Activated CD8-positive, alpha-beta memory T cell treated with anti-CD3 and anti-CD28 coated beads for 36 hours (primary cell): ENCODE results near the gene RSL24D1. TPM values are rescaled to one million over a fixed set of nuclear protein-coding genes. Genes with fewer than 3 reads are reported as not detected.
"Not testable (repeated sequence)": the region's sequence is repeated elsewhere in the genome, so short reads cannot be mapped to it uniquely, and the experiment has no call there.

ENCODE experiments used
- CTCF ChIA-PET: fragments of 350-600 bp; sonication (Branson Sonifier 250); formaldehyde crosslinking; loops from one replicate; lab custom pipeline; 2021; ENCODE audit warnings: antibody characterized with exemption; lab: Charles Lee
- POLR2A ChIA-PET: fragments of 350-600 bp; sonication (Branson Sonifier 250); formaldehyde crosslinking; loops from one replicate; lab custom pipeline; 2021; ENCODE audit warnings: antibody characterized with exemption; lab: Charles Lee
- total RNA-seq, 2 experiments: library from RNA; stranded (reverse); gene quantifications; one replicate each; pipeline ENCODE4 v1.2.3, GENCODE V29; 2021

Gene RSL24D1
- total RNA-seq, 2 experiments from 2014 or later: 180 to 190 TPM

DNA sequence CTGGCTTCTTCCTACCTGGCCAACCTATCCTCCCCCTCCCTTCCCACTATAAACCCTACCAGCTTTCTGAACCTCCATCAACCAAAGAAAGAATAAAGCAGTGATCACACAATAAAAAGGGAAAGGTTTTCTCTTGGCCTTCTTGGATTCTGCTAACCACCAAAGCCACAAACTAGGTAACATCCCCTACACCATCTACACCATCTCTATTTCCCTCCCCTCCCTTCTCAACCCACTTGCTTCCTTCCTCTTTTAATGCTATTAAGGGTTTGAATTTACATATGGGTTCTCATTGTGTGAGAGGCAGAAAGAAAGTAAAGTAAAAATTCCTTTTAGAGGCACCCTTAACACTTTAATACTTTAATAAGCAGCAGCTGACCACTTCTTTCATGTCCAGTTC, 25.8 kb upstream of the RSL24D1 start:
- POLR2A ChIA-PET: interaction anchor here (0.7 to 2.0 kb wide), 3 partner anchors 29 to 54 kb away, joined by 3 to 6 read pairs (median 4); no protein-coding TSS in a partner anchor

DNA sequence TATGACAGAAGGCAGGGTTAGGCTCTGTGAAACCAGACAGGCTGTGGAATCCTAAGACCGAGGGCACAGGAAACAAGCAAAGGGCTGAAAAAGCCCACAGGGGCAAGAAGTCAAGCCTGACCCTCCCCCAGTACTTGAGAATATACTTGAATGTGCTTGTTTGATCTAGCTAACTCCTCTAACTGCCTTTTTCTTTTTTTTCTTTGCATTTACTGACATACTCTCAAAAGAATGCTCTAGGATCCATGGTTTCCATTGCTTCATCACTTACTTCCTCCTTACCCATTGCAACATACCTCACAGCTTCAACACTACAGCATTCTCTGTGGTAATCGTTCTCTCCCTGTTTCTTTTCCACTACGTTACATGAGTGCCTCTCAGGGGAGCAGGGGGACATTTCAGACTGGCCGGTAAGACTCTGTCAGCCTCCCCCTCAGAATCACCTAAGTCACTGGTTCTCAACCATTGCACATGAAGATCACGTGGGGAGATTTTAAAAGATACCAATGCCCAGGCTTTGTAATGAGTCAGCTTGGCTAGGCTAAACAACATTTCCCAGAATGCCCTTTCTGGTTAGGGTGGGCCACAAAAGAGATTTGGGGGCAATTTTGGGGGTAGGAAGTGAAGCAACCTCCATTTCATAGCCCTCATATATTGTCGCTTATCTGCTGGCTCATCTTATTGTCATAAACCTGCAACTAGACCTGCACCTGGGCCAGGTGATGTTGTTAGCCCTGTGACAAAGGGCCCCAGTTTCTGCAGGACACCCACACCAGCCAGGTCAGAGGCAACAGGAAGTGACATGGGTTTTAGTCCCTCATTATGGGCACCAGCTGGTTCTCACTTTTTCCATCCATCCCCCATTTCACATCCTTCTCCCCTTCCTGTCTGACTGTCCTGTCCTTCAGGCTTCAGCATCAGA, 24.6 kb upstream of the RSL24D1 start:
- ChIA-PET POLR2A (interaction anchor here (0.6 to 2.0 kb wide), 11 partner anchors 12 to 68 kb away, joined by 3 to 13 read pairs (median 4); no protein-coding TSS in a partner anchor), CTCF (interaction anchor here (0.7 to 2.6 kb wide), 6 partner anchors 16 to 70 kb away, joined by 3 to 15 read pairs (median 4); no protein-coding TSS in a partner anchor)

More for the DNA sequence above, 25.8 kb upstream of the RSL24D1 start:
- CTCF ChIA-PET: interaction anchor here (0.7 to 2.6 kb wide), 3 partner anchors 15 to 65 kb away, joined by 3 to 15 read pairs (median 6); no protein-coding TSS in a partner anchor

DNA sequence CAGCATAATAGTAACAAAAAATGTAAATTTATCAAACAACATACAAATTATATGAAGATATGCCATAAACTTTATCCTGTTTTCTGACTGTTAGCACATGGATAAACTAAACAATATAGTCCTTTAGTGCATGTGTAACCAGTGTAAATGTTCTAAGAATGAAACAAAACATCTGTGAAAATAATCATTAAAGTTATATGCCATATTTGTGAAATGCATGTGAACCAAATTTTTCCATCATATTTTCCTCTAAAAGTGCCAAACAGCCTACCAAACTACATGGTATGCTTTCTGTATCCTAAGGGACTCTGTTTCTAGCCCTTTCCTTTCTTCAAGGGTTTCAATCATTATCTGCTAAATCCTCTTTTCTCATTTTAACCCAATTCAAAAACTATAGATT, 23.9 kb upstream of the RSL24D1 start:
- CTCF ChIA-PET: interaction anchor here (1.6 to 2.6 kb wide), 2 partner anchors 17 to 59 kb away, joined by 3 to 15 read pairs; no protein-coding TSS in a partner anchor
- POLR2A ChIA-PET: interaction anchor here (0.9 to 2.0 kb wide), 8 partner anchors 17 to 69 kb away, joined by 3 to 13 read pairs (median 4); no protein-coding TSS in a partner anchor

DNA sequence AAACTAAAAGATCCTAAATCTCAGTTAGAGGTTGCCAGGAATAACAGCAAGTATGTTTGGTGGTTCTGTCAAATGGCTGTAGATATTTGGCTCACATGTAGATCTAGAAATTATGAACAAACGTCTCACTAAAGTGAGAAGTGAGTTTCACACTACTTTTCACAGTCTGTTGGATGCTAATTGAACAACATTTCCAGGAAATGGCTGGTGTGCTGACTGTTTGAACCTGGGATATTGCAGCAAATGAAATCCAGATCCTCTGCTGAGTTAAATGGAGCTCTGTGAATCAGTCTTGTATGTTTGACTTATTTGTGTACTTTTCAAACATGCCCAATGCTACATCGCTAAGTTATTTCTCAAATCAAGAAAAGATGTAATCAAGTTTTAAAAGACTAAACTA, 21.3 kb upstream of the RSL24D1 start:
- CTCF ChIA-PET: interaction anchor here (0.7 to 2.6 kb wide), 12 partner anchors 8 to 70 kb away, joined by 3 to 13 read pairs (median 4); partner anchors contain the start of gene RSL24D1
- POLR2A ChIA-PET: interaction anchor here (0.7 to 1.6 kb wide), 6 partner anchors 10 to 71 kb away, joined by 3 to 10 read pairs (median 4); no protein-coding TSS in a partner anchor

DNA sequence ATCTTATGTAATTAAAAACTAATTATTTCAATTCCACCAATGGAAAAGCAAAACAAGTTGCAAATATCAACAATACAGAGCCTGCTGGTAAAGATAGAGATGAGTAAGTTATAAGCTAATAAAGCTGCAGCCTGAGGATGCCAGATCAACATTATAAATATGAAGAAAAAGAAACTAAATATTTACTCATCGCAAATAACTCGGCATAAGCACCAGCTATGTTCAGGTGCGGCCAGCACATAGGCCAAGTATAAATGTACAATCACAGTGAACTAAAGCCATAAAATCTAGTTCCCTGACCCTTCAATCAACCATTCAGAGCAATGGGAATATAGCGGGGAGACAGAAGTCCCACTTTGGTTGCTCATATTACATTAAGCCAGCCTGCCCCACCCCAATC, 7.7 kb upstream of the RSL24D1 start:
- ChIA-PET POLR2A (no interaction called here), CTCF (no interaction called here)

DNA sequence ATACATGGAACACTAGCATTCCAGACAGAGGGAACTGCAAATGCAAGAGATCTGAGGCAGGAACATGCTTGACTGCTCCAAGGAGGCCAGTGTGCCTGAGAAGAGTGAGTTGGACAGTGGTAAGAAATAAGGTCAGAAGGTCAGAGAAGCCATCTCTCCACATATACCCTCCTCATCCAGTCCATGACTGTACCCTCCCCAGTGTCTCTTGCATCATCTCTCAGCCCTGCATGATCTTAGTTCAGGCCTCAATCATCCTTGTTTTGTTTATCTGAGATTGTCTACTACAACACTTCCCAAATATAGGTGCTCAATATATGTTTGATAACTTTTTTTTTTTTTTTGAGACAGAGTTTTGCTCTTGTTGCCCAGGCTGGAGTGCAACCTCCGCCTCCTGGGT, 5.5 kb upstream of the RSL24D1 start:
- CTCF ChIA-PET: no interaction called here
- POLR2A ChIA-PET: no interaction called here

DNA sequence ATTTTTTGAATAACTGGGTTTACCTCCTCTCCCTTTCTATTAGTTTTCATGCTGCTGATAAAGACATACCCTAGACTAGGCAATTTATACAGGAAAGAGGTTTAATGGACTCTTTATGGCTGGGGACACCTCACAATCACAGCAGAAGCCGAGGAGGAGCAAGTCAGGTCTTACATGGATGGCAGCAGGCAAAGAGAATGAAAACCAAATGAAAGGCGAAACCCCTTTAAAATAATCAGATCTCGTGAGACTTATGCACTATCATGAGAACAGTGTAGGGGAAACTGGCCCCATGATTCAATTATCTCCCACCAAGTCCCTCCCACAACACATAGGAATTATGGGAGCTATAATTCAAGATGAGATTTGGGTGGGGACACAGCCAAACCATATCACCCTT, 2.0 kb upstream of the RSL24D1 start:
- POLR2A ChIA-PET: interaction anchor here (2.1 to 2.3 kb wide), 2 partner anchors 88 to 210 kb away, joined by 6 to 7 read pairs; partner anchors contain the start of genes CCPG1 and PIERCE2
- CTCF ChIA-PET: no interaction called here

DNA sequence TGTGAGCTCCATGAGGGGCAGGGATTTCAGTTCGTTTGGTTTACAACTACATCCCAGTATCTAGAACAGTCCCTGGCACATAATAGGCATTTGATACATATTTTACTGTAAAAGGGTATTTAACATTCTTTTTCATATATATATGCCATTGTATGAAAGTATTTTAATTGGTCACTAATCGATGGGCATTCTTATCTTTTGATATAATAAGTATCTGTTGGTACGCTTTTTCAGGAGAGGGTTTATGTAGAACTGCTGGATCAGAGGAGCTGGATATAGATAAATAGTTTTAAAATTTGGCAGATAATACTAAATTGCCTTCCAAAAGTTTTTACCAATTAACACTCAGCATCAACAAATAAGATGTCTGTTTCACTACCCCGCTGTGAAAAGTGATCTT, 978 bp upstream of the RSL24D1 start:
- CTCF ChIA-PET: interaction anchor here (1.6 to 2.4 kb wide), 2 partner anchors 14 to 19 kb away, joined by 3 to 13 read pairs; no protein-coding TSS in a partner anchor
- POLR2A ChIA-PET: interaction anchor here (0.6 to 2.3 kb wide), 4 partner anchors 34 to 211 kb away, joined by 4 to 7 read pairs (median 6); partner anchors contain the start of genes CCPG1 and PIERCE2

DNA sequence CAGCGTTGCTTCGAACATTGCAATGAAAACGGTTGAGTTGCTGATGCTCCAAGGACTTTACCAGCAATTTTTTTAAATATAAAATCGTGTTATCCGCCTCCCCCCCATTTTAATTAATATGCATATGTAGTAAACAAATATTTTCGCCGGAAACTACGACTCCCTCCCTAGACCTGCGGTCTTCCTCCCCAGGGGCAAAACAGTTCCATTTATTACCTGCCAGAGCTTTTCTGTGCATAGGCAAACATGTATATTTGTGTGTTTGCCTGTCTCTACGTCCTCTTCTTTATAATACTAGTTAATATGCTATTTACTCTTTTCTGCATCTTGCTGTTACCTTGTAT, 593 bp upstream of the RSL24D1 start:
- POLR2A ChIA-PET: interaction anchor here (0.6 to 2.3 kb wide), 6 partner anchors 40 to 211 kb away, joined by 3 to 7 read pairs (median 6); partner anchors contain the start of genes CCPG1, PIERCE2, PIGB and PIGBOS1
- CTCF ChIA-PET: interaction anchor here (1.4 to 2.4 kb wide), 3 partner anchors 11 to 20 kb away, joined by 3 to 13 read pairs (median 3); no protein-coding TSS in a partner anchor

DNA sequence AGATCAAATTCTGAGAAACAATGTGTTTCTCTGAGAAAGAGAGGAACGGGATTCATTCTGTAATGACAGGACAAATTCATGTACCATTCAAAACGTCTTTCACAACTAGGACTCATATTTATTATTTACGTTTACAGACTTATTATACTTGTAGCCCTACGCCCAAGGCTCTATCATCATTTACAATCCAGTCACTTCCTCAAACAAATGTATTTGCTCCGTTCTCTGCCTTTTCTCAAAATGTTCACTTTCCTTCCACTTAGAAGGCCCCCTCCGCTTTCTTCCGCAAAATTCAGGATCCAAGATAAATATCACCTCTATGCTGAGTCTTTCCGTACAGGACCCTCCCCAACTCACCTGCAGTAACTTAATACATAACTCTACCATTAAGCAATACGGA, 745 bp downstream of the RSL24D1 start:
- ChIA-PET POLR2A (no interaction called here), CTCF (interaction anchor here (1.4 to 2.4 kb wide), 2 partner anchors 12 to 21 kb away, joined by 3 to 13 read pairs; no protein-coding TSS in a partner anchor)

DNA sequence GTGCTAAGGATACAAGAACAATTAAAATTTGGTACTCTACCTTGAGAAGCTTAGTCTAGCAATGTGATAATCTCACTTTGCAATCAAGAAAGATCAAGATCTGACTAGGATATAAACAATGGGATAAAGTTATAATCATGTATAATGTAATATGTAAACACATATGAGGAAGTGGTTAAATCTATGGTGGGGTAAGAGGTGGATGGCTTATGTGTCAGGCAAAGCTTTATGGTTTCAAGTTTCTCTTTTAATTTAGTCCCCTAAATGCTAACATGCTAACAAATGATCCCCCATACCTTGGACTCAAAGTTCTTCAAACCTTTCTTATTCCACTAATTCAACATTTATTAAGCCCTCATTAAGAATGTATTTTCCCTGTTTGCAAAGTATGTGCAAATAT, 2.5 kb downstream of the RSL24D1 start:
- ChIA-PET CTCF (no interaction called here), POLR2A (interaction anchor here (0.6 kb wide), 2 partner anchors 91 to 390 kb away, joined by 3 to 6 read pairs; no protein-coding TSS in a partner anchor)

DNA sequence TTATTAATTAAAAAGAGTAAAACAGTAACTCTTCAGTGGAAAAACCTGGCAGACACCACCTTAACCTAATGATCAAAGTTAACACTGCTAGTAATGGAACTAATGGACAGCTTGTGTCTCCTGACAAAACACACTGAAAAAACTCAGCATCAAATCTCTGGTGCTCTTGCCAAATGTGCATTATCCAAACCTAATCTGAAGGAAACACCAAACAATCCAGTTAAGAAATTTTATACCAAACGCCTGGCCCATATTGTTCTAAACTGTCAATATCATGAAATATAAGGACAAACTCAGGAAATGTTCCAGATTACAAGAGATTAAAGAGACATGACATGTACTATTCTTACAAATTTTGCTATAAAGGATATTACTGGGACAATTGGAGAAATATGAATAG, 10.4 kb downstream of the RSL24D1 start:
- POLR2A ChIA-PET: no interaction called here
- CTCF ChIA-PET: no interaction called here

DNA sequence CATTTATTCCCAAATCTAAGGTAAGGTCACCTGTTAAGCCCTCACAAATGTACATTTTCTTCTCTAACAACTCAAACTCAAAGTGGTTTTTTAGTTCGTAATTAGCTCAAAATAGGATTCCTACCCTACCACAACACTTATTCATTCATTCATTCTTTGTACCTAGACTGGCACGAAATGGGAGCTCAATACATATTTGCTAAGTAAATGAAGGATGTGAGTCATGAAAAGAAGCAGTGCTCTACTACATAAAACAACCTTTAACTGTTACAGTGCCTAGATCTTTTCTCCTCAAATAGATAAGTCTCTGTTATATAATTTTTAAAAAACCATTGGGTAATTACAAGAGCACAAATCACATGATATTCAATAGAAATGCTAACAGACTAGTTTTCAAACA, 13.1 kb downstream of the RSL24D1 start:
- ChIA-PET POLR2A (interaction anchor here (0.5 kb wide), 1 partner anchor 87 kb away, joined by 4 read pairs; no protein-coding TSS in a partner anchor), CTCF (no interaction called here)

DNA sequence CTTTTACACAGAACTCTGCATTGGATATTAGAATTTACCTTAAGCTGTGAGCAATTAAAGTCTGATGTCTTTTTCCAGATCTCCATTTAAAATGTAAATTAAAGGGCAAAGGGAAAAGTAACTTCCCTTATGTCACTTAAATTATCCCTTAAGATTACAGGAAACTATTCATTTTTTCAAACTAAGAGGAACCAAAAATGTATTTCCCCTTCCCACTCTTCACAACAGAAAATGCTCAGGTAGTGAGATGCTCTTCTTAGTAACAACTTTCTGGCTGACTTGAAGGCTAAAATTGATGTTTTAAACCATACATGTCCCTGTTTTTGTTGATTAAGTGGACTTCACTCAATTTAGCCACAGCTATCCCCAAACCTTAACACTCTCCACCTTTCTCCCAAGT, 17.6 kb downstream of the RSL24D1 start:
- POLR2A ChIA-PET: no interaction called here
- CTCF ChIA-PET: interaction anchor here (0.9 kb wide), 1 partner anchor 10 kb away, joined by 3 read pairs; no protein-coding TSS in a partner anchor

DNA sequence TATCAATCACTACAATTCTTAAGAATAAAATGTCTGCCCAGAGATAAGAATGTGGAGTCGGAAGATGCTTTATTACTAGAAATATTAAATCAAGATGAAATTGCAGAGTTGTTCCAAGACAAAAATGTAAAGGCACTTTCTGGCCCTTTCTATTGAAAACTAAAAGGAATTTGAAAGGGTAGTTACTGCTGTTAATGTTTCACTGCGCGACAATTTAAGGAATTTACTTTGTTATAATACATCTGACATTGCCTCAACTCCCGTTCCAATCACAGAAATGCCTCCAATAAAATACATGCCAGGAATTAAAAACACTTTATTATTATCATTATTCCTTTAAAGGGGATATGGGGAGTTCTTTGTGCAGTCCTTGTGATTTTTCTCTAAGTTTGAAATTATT, 26.4 kb downstream of the RSL24D1 start:
- ChIA-PET CTCF (no interaction called here), POLR2A (no interaction called here)

DNA sequence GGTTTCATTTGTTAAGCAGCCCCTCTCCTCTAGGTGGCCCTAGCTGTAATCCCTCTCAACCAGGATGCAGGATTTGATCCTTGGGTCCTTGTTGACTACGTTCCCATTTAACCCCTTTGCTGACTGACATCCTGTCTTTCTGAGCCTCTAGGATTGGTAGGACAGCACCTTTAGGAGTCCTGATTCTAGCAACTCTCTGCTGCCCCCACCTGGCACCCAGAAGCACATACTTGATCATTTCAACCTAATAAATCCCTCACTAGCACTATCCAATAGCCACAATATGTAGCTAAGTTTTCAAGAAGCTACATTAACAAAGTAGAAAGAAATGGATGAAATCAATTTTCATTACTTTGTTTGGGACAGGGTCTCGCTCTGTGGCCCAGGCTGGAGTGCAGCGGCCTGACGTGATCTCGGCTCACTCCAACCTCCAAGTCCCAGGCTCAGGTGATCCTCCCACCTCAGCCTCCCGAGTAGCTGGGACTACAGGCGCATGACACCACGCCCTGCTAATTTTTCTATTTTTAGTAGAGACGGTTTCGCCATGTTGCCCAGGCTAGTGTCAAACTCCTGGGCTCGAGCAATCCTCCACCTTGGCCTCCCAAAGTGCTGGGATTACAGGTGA, 28.3 kb downstream of the RSL24D1 start:
- POLR2A ChIA-PET: no interaction called here

DNA sequence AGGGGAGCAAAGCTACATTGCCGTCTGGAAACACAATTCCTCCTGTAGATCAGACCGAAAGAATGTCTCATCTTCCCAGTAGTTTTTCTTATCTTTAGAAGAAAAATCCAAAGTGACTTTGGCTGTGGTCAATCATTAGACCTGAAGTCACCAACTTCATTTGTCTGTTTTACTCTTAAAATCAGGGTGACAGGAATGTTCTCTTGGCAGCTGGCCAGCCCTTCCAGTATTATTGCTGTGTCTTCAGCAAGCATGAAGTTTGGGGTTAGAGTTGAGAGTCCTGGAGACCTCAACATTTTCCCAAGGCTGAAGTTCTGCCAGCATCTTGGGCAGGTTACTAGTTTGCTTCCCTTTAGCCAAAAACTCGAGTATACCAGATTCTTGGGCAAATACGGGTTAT, 32.5 kb downstream of the RSL24D1 start:
- CTCF ChIA-PET: no interaction called here
- POLR2A ChIA-PET: interaction anchor here (0.6 kb wide), 1 partner anchor 34 kb away, joined by 4 read pairs; no protein-coding TSS in a partner anchor

More for the DNA sequence above, 28.3 kb downstream of the RSL24D1 start:
- CTCF ChIA-PET: interaction anchor here (0.6 to 1.4 kb wide), 2 partner anchors 23 to 265 kb away, joined by 3 read pairs; no protein-coding TSS in a partner anchor

DNA sequence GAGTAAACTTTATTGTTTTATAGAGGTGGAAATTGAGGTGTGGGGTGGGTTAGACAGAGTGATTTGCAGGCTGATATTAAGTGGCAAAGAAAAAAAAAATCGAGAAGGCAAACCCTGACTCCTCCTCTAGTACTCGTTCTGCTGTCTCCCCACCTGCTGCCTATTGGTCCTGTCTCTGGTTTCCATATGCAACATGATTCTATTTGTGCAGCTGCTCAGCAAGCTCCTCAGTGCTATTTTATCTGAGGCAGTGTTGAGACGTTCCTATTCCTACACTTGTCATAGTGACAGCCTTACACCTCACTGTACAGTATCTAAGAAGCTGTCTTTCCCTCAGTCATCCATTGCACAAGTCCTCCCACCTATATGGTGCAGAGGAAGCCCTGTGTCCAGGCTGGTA, 45.1 kb downstream of the RSL24D1 start:
- POLR2A ChIA-PET: no interaction called here
- CTCF ChIA-PET: no interaction called here

DNA sequence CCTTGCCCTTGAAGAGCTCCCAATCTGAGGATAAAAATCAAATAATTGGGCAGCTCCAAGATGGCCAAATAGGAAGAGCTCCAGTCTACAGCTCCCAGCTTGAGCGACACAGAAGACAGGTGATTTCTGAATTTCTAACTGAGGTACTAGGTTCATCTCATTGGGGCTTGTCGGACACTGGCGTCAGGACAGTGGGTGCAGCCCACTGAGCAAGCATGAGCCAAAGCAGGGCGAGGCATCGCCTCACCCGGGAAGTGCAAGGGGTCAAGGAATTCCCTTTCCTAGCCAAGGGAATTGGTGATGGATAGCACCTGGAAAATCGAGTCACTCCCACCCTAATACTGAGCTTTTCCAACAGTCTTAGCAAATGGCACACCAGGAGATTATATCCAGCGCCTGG, 53.6 kb downstream of the RSL24D1 start:
- POLR2A ChIA-PET, CTCF ChIA-PET: not testable (repeated sequence)
